SK-N-SH treated with all-trans-retinoic acid at 6 μM for 48 hours (cell line): ENCODE measurements around the gene SEC23IP.

Experiments
- ATAC-seq: fragments of 200-7000 bp; cut with Tn5 transposase; 3 replicates; pipeline ENCODE4 v1.9.1; 2020; ENCODE audit warnings: mild to moderate bottlenecking, moderate library complexity
- ARNTL ChIP-seq: fragments of 450-650 bp; formaldehyde crosslinking; IDR thresholded peaks from 2 replicates; pipeline ENCODE4 v1.5.0; 2020; ENCODE audit warnings: low read depth, mild to moderate bottlenecking, moderate library complexity, borderline replicate concordance
- BACH2 ChIP-seq: fragments of 250-450 bp; sonication (Bioruptor Pico); IDR thresholded peaks from 2 replicates; pipeline ENCODE4 v1.9.0; 2021; ENCODE audit warnings: mild to moderate bottlenecking, borderline replicate concordance
- CREB5 ChIP-seq: fragments of 250-450 bp; sonication (Bioruptor Pico); IDR thresholded peaks from 2 replicates; pipeline ENCODE4 v1.5.1; 2020; ENCODE audit warnings: low read depth, mild to moderate bottlenecking, moderate library complexity
- CSDC2 ChIP-seq: fragments of 250-450 bp; sonication (Bioruptor Pico); IDR thresholded peaks from 2 replicates; pipeline ENCODE4 v1.5.0; 2020; ENCODE audit warnings: mild to moderate bottlenecking, moderate library complexity
- CSRNP3 ChIP-seq: fragments of 250-450 bp; sonication (Bioruptor Pico); IDR thresholded peaks from 2 replicates; pipeline ENCODE4 v1.5.1; 2021; ENCODE audit warnings: mild to moderate bottlenecking, moderate library complexity
- ESRRG ChIP-seq: fragments of 250-450 bp; sonication (Bioruptor Pico); IDR thresholded peaks from 2 replicates; pipeline ENCODE4 v1.6.1; 2021; ENCODE audit warnings: mild to moderate bottlenecking
- GLIS3 ChIP-seq: fragments of 250-450 bp; sonication (Bioruptor Pico); IDR thresholded peaks from 2 replicates; pipeline ENCODE4 v1.5.0; 2020; ENCODE audit warnings: mild to moderate bottlenecking, moderate library complexity
- ISL1 ChIP-seq: fragments of 250-450 bp; sonication (Bioruptor Pico); IDR thresholded peaks from 2 replicates; pipeline ENCODE4 v2.1.2; 2022; ENCODE audit warnings: mild to moderate bottlenecking, moderate library complexity
- OSR1 ChIP-seq: fragments of 250-450 bp; sonication (Bioruptor Pico); IDR thresholded peaks from 2 replicates; pipeline ENCODE4 v1.8.0; 2022; ENCODE audit warnings: moderate library complexity, mild to moderate bottlenecking, inconsistent platforms
- POU6F1 ChIP-seq: fragments of 250-450 bp; sonication (Bioruptor Pico); IDR thresholded peaks from 2 replicates; pipeline ENCODE4 v1.8.0; 2021; ENCODE audit warnings: low read depth, mild to moderate bottlenecking, moderate library complexity, borderline replicate concordance
- PPARA ChIP-seq: fragments of 250-450 bp; sonication (Bioruptor Pico); IDR thresholded peaks from 2 replicates; pipeline ENCODE4 v1.5.0; 2020; ENCODE audit warnings: mild to moderate bottlenecking, borderline replicate concordance
- RARB ChIP-seq: fragments of 250-450 bp; sonication (Bioruptor Pico); IDR thresholded peaks from 2 replicates; pipeline ENCODE4 v1.8.0; 2021; ENCODE audit warnings: mild to moderate bottlenecking, moderate library complexity
- SNAI2 ChIP-seq: fragments of 250-450 bp; sonication (Bioruptor Pico); IDR thresholded peaks from 2 replicates; pipeline ENCODE4 v1.5.0; 2020; ENCODE audit warnings: mild to moderate bottlenecking, moderate library complexity
- TCF4 ChIP-seq: fragments of 250-450 bp; sonication (Bioruptor Pico); IDR thresholded peaks from 2 replicates; pipeline ENCODE4 v1.8.0; 2021; ENCODE audit warnings: mild to moderate bottlenecking, moderate library complexity, borderline replicate concordance
- TOX ChIP-seq: fragments of 250-450 bp; sonication (Bioruptor Pico); IDR thresholded peaks from 2 replicates; pipeline ENCODE4 v1.8.0; 2021; ENCODE audit warnings: mild to moderate bottlenecking, moderate library complexity, borderline replicate concordance
- ZFP3 ChIP-seq: fragments of 250-450 bp; sonication (Bioruptor Pico); IDR thresholded peaks from 2 replicates; pipeline ENCODE4 v1.5.0; 2020; ENCODE audit warnings: mild to moderate bottlenecking, moderate library complexity
- ZFP30 ChIP-seq: fragments of 450-650 bp; formaldehyde crosslinking; IDR thresholded peaks from 2 replicates; pipeline ENCODE4 v1.5.0; 2022; ENCODE audit warnings: mild to moderate bottlenecking, moderate library complexity
- ZNF70 ChIP-seq: fragments of 450-650 bp; formaldehyde crosslinking; IDR thresholded peaks from 2 replicates; pipeline ENCODE4 v1.5.0; 2020; ENCODE audit warnings: mild to moderate bottlenecking, moderate library complexity
- ZNF8 ChIP-seq: fragments of 450-650 bp; formaldehyde crosslinking; IDR thresholded peaks from 2 replicates; pipeline ENCODE4 v1.5.0; 2020; ENCODE audit warnings: mild to moderate bottlenecking, moderate library complexity
- TF ChIP-seq, protein P1 (sequence below): fragments of 250-450 bp; sonication (Bioruptor Pico); IDR thresholded peaks from 2 replicates; pipeline ENCODE4 v1.8.0; 2020; ENCODE audit warnings: mild to moderate bottlenecking, moderate library complexity, borderline replicate concordance
- TF ChIP-seq, protein P2 (sequence below): fragments of 250-450 bp; sonication (Bioruptor Pico); IDR thresholded peaks from 2 replicates; pipeline ENCODE4 v1.5.0; 2020; ENCODE audit warnings: mild to moderate bottlenecking, moderate library complexity

Gene SEC23IP

GRCh38 chr10:119980956-119981750, 88.6 kb downstream of the SEC23IP start:
- ATAC-seq: no peak
- TF ChIP-seq RARB (CRISPR knock-in tag) (no peak), GLIS3 (no peak), ESRRG (CRISPR knock-in tag) (no peak), TOX (CRISPR knock-in tag) (no peak), CSRNP3 (CRISPR knock-in tag) (no peak), ZNF8 (CRISPR knock-in tag) (no peak), BACH2 (CRISPR knock-in tag) (no peak), CSDC2 (no peak), SNAI2 (CRISPR knock-in tag) (no peak), ZFP3 (CRISPR knock-in tag) (no peak), ARNTL (CRISPR knock-in tag) (no peak), TCF4 (CRISPR knock-in tag) (no peak), ZNF70 (CRISPR knock-in tag) (no peak)
- TF ChIP-seq, protein P1, sequence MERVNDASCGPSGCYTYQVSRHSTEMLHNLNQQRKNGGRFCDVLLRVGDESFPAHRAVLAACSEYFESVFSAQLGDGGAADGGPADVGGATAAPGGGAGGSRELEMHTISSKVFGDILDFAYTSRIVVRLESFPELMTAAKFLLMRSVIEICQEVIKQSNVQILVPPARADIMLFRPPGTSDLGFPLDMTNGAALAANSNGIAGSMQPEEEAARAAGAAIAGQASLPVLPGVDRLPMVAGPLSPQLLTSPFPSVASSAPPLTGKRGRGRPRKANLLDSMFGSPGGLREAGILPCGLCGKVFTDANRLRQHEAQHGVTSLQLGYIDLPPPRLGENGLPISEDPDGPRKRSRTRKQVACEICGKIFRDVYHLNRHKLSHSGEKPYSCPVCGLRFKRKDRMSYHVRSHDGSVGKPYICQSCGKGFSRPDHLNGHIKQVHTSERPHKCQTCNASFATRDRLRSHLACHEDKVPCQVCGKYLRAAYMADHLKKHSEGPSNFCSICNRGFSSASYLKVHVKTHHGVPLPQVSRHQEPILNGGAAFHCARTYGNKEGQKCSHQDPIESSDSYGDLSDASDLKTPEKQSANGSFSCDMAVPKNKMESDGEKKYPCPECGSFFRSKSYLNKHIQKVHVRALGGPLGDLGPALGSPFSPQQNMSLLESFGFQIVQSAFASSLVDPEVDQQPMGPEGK (CRISPR knock-in tag): no peak
- TF ChIP-seq, protein P2, sequence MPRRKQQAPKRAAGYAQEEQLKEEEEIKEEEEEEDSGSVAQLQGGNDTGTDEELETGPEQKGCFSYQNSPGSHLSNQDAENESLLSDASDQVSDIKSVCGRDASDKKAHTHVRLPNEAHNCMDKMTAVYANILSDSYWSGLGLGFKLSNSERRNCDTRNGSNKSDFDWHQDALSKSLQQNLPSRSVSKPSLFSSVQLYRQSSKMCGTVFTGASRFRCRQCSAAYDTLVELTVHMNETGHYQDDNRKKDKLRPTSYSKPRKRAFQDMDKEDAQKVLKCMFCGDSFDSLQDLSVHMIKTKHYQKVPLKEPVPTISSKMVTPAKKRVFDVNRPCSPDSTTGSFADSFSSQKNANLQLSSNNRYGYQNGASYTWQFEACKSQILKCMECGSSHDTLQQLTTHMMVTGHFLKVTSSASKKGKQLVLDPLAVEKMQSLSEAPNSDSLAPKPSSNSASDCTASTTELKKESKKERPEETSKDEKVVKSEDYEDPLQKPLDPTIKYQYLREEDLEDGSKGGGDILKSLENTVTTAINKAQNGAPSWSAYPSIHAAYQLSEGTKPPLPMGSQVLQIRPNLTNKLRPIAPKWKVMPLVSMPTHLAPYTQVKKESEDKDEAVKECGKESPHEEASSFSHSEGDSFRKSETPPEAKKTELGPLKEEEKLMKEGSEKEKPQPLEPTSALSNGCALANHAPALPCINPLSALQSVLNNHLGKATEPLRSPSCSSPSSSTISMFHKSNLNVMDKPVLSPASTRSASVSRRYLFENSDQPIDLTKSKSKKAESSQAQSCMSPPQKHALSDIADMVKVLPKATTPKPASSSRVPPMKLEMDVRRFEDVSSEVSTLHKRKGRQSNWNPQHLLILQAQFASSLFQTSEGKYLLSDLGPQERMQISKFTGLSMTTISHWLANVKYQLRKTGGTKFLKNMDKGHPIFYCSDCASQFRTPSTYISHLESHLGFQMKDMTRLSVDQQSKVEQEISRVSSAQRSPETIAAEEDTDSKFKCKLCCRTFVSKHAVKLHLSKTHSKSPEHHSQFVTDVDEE (CRISPR knock-in tag): no peak

DNA sequence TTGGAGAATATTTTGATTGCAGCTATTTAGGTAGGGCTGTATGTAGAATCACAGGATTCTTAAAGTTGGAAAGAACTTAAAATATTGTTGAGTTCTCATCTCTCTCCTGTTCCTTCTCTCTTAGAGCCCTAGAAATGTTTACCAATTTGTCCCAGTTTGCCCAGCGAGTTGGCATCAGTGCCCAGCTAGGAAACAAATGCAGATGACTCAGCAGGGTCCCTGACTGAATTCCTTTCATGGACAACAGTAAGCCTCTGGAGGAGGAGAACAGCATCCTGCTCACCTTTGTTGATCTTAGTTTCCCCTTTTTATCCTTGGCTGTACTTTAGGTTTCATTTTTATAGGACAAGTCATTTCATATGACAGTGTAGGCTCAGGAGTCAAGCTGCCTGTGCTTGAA, 89.3 kb downstream of the SEC23IP start:
- TF ChIP-seq, protein P2 (CRISPR knock-in tag): no peak
- TF ChIP-seq, protein P1 (CRISPR knock-in tag): no peak
- TF ChIP-seq ISL1 (CRISPR knock-in tag) (no peak), BACH2 (CRISPR knock-in tag) (no peak), CSRNP3 (CRISPR knock-in tag) (no peak), ESRRG (CRISPR knock-in tag) (no peak), SNAI2 (CRISPR knock-in tag) (no peak), GLIS3 (no peak), TOX (CRISPR knock-in tag) (no peak), POU6F1 (CRISPR knock-in tag) (no peak), OSR1 (CRISPR knock-in tag) (no peak), ARNTL (CRISPR knock-in tag) (no peak), PPARA (no peak), ZFP3 (CRISPR knock-in tag) (no peak), ZFP30 (CRISPR knock-in tag) (no peak), ZNF8 (CRISPR knock-in tag) (no peak), CREB5 (CRISPR knock-in tag) (no peak)
- ATAC-seq: no peak
